Mesothelial cell of epicardium (in vitro differentiated cells): ENCODE data around the gene CREB3L2. TPM values are rescaled to one million over a fixed set of nuclear protein-coding genes. Genes with fewer than 3 reads are reported as not detected.
A peak's percentile ranks its signal among the peaks of the same experiment; 100 is the strongest.

ENCODE experiments used
- DNase-seq, 2 experiments: peaks; one replicate each; pipeline ENCODE4 v3.0.0; 2021; ENCODE audit warnings: low spot score in 2 of 2; ENCODE audit not compliant: unreplicated experiment in 2 of 2
- H3K27ac Mint-ChIP-seq: 2 replicates; pipeline ENCODE4 v1.8.0; 2021; ENCODE audit warnings: mixed read lengths
- H3K27me3 Mint-ChIP-seq: 2 replicates; pipeline ENCODE4 v1.8.0; 2021; ENCODE audit warnings: low read depth, mixed read lengths
- H3K36me3 Mint-ChIP-seq: 2 replicates; pipeline ENCODE4 v1.8.0; 2021; ENCODE audit warnings: mixed read lengths
- H3K4me1 Mint-ChIP-seq: 2 replicates; pipeline ENCODE4 v1.8.0; 2021; ENCODE audit warnings: mixed read lengths
- H3K4me3 Mint-ChIP-seq: 2 replicates; pipeline ENCODE4 v1.8.0; 2021; ENCODE audit warnings: mild to moderate bottlenecking, moderate library complexity, mixed read lengths
- H3K9me3 Mint-ChIP-seq: 2 replicates; pipeline ENCODE4 v1.8.0; 2021; ENCODE audit warnings: mixed read lengths
- CTCF ChIP-seq: fragments of 200-600 bp; sonication (generic); IDR thresholded peaks from one replicate; pipeline ENCODE4 v1.5.0; 2021; ENCODE audit warnings: antibody characterized with exemption; ENCODE audit not compliant: unreplicated experiment
- total RNA-seq: library from RNA; stranded (reverse); gene quantifications from 3 replicates; pipeline ENCODE4 v1.2.1, GENCODE V29; 2021

Gene CREB3L2
- total RNA-seq, 1 donor from 2014 or later, result 80.4 TPM

DNA sequence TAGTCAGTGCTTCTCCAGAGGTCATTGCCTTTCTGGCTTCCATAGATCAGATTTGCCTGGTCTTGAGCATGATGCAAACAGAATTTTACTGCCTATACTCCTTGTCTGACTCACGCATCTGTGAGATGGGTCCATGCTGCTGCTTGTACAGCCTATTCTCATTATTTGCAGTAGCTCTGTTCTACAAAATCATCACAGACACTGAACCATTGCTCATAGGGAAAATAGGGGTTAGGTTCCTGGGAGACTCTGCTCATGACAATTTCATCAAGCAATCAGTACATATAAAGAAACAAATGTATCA is 7.4 kb upstream of the CREB3L2 start:
- no peak overlapping the region for H3K4me3 Mint-ChIP-seq
- H3K36me3 Mint-ChIP-seq, result no peaks in the 10 kb centered on the region
- DNase-seq, result no peak
- TF ChIP-seq CTCF, result no peak
- no peak overlapping the region for H3K27ac Mint-ChIP-seq
- no peaks in the 10 kb centered on the region for H3K27me3 Mint-ChIP-seq
- peaks cover 5% of the 10 kb centered on the region for H3K4me1 Mint-ChIP-seq
- no peaks in the 10 kb centered on the region for H3K9me3 Mint-ChIP-seq

DNA sequence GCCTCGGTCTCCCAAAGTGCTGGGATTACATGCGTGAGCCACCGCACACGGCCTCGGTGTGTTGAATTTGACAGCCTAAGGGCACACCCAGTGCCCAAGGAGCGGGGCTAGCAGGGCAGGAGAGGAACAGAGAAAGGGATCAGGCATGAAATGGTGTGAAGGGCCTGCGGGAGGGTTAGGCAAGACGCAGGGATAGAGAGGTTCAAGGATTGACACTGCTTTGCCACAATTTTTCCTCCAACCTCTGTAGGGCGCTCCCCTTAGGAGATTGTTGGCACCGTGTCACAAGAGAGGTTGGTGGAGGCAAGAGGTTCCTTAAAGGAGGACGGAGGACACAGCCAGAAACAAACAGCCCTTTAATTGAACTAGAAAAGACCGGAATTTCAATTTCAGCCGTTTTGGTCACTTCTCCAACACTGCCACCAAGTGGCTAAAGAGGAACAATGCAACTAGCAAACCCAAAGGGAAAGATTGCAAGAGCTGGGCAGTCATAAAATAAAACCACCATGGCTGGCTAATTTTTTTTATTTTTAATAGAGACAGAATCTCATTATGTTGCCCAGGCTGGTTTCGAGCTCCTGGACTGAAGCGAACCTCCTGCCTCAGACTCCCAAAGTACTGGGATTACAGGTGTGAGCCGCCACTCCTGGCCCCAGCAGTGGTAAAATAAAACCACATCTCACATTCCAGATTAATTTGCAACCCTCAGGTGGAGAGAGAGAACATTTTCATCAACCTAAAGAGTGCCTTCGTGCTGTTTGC is 6.9 kb upstream of the CREB3L2 start:
- H3K27ac Mint-ChIP-seq, result peak overlapping the region; percentile 70
- no peaks in the 10 kb centered on the region for H3K36me3 Mint-ChIP-seq
- no peaks in the 10 kb centered on the region for H3K9me3 Mint-ChIP-seq
- H3K27me3 Mint-ChIP-seq, result no peaks in the 10 kb centered on the region
- no peak overlapping the region for H3K4me3 Mint-ChIP-seq
- peak; percentile 83 for TF ChIP-seq CTCF
- H3K4me1 Mint-ChIP-seq, result peaks cover 5% of the 10 kb centered on the region
- no peak for DNase-seq

- Mint-ChIP-seq H3K4me3 (no peak overlapping the region), H3K36me3 (no peaks in the 10 kb centered on the region), H3K9me3 (no peaks in the 10 kb centered on the region), H3K27me3 (no peaks in the 10 kb centered on the region), H3K4me1 (peaks cover 5% of the 10 kb centered on the region), H3K27ac (peak overlapping the region; percentile 11)
- TF ChIP-seq CTCF, result no peak
- DNase-seq, result no peak
Observed at GRCh38 chr7:138008019-138008587, 6.2 kb upstream of the CREB3L2 start.

DNA sequence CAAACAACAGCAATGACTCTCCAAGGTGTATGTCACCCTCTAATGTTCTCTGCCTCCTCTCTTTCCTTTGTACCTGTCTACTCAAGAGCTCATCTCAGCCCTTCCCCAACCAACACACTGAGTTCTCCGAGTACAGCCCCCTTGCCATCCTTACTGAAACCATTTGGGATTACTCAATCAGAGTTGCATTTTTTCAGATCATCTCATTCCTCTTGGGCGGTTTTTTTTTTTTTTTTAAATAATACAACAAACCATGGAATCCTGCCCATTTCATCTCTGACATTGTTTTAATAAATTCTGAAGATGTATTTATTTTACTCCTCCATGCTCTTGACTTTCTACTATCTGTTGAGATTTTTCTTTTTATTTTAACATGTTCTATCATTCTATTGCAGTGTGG is 4.2 kb upstream of the CREB3L2 start:
- H3K4me3 Mint-ChIP-seq, result no peak overlapping the region
- peaks cover 12% of the 10 kb centered on the region for H3K4me1 Mint-ChIP-seq
- TF ChIP-seq CTCF, result no peak
- no peak for DNase-seq
- H3K36me3 Mint-ChIP-seq, result no peaks in the 10 kb centered on the region
- no peaks in the 10 kb centered on the region for H3K27me3 Mint-ChIP-seq
- H3K27ac Mint-ChIP-seq, result no peak overlapping the region
- no peaks in the 10 kb centered on the region for H3K9me3 Mint-ChIP-seq

DNA sequence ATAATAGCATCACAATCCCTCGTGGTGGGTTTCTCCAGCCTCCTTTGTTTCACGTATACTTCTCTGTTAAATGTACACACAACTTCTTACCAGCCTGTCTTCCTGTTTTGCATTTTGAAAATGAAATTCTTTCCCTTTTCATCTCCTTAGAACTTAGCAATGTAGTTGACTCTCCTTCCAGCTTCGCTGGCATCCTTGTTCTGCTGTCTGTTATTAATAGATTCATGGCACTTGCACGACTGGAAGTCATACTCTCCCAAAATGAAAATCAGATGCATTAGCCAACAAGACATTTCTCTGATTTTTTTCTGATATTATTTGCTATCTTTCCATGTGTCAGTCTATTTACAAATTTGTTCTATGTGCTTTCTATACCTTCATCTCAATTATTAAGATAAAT is 3.0 kb upstream of the CREB3L2 start:
- Mint-ChIP-seq H3K9me3 (no peaks in the 10 kb centered on the region), H3K36me3 (no peaks in the 10 kb centered on the region), H3K27ac (no peak overlapping the region), H3K27me3 (no peaks in the 10 kb centered on the region), H3K4me3 (no peak overlapping the region), H3K4me1 (peaks cover 19% of the 10 kb centered on the region)
- no peak for TF ChIP-seq CTCF
- no peak for DNase-seq
